ENCODE results near the gene BABAM2. TPM values are rescaled to one million over a fixed set of nuclear protein-coding genes. Genes with fewer than 3 reads are reported as not detected.

Gene BABAM2
- polyA plus RNA-seq, 2 donors, result 9.1 to 18.0 TPM

DNA sequence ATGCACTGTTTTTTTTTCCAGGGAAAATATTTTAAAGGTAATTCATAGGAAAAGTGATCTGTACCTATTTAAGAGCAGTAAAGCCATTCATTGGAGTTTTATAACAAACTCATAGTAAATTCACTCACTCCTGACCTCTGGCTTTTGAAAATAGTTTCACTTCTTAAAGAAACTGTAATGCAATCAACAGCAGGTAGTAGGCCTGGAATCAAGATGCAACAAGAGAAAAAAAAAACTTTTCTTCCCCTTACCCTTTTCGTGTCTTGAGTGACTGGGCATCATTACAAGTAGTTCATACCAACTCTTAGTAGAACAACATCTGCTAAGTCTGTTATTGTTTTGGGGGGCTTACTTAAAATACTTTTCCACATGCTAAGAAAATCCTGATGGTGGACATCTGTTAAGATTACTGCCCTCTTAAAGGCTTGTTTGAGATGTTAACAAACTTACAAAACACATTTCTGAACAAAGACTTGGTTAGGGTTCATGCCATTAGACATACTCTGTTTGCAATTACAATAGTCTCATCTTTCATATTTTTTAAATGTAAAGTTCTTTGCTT, 338.0 kb downstream of the BABAM2 start:
- Histone ChIP-seq H3K36me3 (ENCODE audit: control insufficient read depth in 2 of 2, insufficient read depth in 2 of 2, low read length in 1 of 2) (no peaks in the 10 kb centered on the region), H3K27ac (ENCODE audit: low read depth in 2 of 2, low read length in 1 of 2) (no peak overlapping the region), H3K4me1 (ENCODE audit: control insufficient read depth in 2 of 2, insufficient read depth in 2 of 2, low read length in 1 of 2) (peaks cover 2 to 5% of the 10 kb centered on the region in 2 donors), H3K27me3 (ENCODE audit: control insufficient read depth in 1 of 2, insufficient read depth in 2 of 2, low read length in 2 of 2) (no peaks in the 10 kb centered on the region), H3K9me3 (ENCODE audit: control insufficient read depth in 2 of 2, insufficient read depth in 1 of 2, low read depth in 1 of 2, low read length in 1 of 2) (no peaks in the 10 kb centered on the region), H3K4me3 (ENCODE audit: low read depth in 1 of 2, low read length in 2 of 2) (no peak overlapping the region)
- 68 to 77% methylated on average over 1 of the region's 1 CpG for WGBS, 2 donors

DNA sequence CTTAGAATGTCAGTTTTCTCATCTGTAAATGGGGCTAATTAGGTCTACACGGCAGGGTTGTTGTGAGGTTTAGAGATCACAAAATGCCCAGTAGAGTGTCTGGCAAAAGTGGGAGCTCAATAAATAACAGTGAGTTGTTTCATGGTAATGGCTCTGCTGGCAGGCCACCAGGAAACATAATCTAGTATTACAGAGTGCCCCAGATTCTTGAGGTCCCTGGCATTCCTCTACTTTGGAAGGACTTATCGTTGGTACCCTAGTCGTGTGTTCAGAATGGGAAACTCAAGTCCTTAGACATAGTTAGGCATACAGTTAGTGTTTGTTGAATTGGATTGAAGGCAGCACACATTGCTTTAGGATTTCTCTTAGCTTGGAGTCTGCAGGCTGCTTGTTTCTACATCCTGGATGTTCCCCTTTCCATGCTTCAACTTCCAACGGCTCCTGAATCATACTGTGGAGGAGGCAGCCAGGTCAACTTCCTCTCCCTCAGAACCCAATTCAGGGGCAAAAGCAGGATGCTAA, 340.6 kb downstream of the BABAM2 start:
- Histone ChIP-seq H3K36me3 (ENCODE audit: control insufficient read depth in 2 of 2, insufficient read depth in 2 of 2, low read length in 1 of 2) (no peaks in the 10 kb centered on the region), H3K27ac (ENCODE audit: low read depth in 2 of 2, low read length in 1 of 2) (no peak overlapping the region), H3K27me3 (ENCODE audit: control insufficient read depth in 1 of 2, insufficient read depth in 2 of 2, low read length in 2 of 2) (no peaks in the 10 kb centered on the region), H3K4me1 (ENCODE audit: control insufficient read depth in 2 of 2, insufficient read depth in 2 of 2, low read length in 1 of 2) (peaks cover 1 to 2% of the 10 kb centered on the region in 2 donors), H3K9me3 (ENCODE audit: control insufficient read depth in 2 of 2, insufficient read depth in 1 of 2, low read depth in 1 of 2, low read length in 1 of 2) (no peaks in the 10 kb centered on the region), H3K4me3 (ENCODE audit: low read depth in 1 of 2, low read length in 2 of 2) (no peak overlapping the region)
- 66 to 73% methylated on average over 4 of the region's 4 CpGs for WGBS, 2 donors

DNA sequence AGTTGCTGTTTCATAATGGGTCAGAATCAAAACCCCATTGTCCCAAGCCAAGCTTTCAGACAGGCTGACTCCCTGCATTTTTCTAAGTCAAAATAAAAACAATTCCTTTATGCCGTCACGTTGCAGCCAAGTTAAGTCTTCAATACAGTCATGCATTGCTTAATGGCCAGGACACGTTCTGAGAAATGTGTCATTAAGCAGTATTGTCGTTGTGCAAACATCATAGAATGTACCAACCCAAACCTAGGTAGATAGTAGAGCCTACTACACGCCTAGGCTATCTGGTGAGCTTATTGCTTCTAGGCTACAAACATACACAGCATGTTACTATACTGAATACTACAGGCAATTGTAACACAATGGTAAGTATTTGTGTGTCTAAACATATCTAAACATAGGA, 341.8 kb downstream of the BABAM2 start:
- Histone ChIP-seq H3K4me1 (ENCODE audit: control insufficient read depth in 2 of 2, insufficient read depth in 2 of 2, low read length in 1 of 2) (peaks cover 0 to 1% of the 10 kb centered on the region in 2 donors), H3K9me3 (ENCODE audit: control insufficient read depth in 2 of 2, insufficient read depth in 1 of 2, low read depth in 1 of 2, low read length in 1 of 2) (no peaks in the 10 kb centered on the region), H3K4me3 (ENCODE audit: low read depth in 1 of 2, low read length in 2 of 2) (no peak overlapping the region), H3K27me3 (ENCODE audit: control insufficient read depth in 1 of 2, insufficient read depth in 2 of 2, low read length in 2 of 2) (no peaks in the 10 kb centered on the region), H3K36me3 (ENCODE audit: control insufficient read depth in 2 of 2, insufficient read depth in 2 of 2, low read length in 1 of 2) (peaks cover 2 to 3% of the 10 kb centered on the region in 2 donors), H3K27ac (ENCODE audit: low read depth in 2 of 2, low read length in 1 of 2) (no peak overlapping the region)
- WGBS, 2 donors, result 53 to 58% methylated on average over 5 of the region's 5 CpGs

DNA sequence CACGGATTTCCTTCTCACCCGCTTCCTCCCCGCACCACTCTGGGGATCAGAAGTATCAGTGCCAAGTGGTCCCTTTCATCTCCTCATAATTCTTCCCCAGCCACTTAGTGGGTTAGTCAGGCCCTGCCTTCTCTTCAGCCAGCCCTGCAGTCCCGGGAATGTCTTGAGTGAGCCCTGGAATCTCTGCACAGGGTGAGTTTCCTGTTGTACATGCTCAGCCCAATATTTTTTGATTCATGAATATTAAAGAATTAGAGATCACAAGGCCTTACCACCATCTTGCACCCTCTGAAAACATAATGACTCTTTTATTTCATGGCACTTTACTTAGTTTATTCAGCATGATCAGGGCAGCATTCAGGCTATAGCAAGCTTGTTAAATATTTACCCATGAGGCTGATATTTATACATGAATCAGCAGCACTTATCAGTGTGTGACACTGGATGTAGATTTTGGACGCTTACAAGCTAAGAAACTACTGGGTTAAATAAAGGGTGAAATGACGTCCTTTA, 342.7 kb downstream of the BABAM2 start:
- Histone ChIP-seq H3K36me3 (ENCODE audit: control insufficient read depth in 2 of 2, insufficient read depth in 2 of 2, low read length in 1 of 2) (peaks cover 2 to 3% of the 10 kb centered on the region in 2 donors), H3K4me1 (ENCODE audit: control insufficient read depth in 2 of 2, insufficient read depth in 2 of 2, low read length in 1 of 2) (no peaks in the 10 kb centered on the region), H3K9me3 (ENCODE audit: control insufficient read depth in 2 of 2, insufficient read depth in 1 of 2, low read depth in 1 of 2, low read length in 1 of 2) (no peaks in the 10 kb centered on the region), H3K27ac (ENCODE audit: low read depth in 2 of 2, low read length in 1 of 2) (peak overlapping the region in 1 of 2 donors; percentile 30), H3K27me3 (ENCODE audit: control insufficient read depth in 1 of 2, insufficient read depth in 2 of 2, low read length in 2 of 2) (no peaks in the 10 kb centered on the region), H3K4me3 (ENCODE audit: low read depth in 1 of 2, low read length in 2 of 2) (no peak overlapping the region)
- 57 to 74% methylated on average over 6 of the region's 6 CpGs for WGBS, 2 donors

DNA sequence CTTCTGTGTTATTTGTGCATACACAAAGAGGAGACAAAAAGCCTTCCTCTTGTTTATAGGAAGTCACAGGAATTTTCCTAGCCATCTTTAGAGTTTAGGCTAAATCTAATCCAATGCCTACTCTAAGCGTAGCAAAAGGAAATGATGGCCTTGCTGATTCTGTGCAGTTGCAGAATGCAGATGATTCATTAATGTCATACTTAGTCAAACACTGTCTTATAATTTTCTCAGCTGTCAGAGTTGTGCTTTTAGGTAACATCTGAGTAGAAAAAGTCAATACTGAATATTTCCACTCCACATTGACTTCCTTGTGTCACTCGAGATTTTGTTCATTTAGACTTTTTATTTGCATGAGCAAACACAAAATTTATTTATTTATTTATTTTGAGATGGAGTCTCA, 344.3 kb downstream of the BABAM2 start:
- 77 to 80% methylated on average over 2 of the region's 2 CpGs for WGBS, 2 donors
- no peaks in the 10 kb centered on the region for H3K4me1 ChIP-seq (ENCODE audit: control insufficient read depth in 2 of 2, insufficient read depth in 2 of 2, low read length in 1 of 2)
- H3K27ac ChIP-seq (ENCODE audit: low read depth in 2 of 2, low read length in 1 of 2), result no peak overlapping the region

DNA sequence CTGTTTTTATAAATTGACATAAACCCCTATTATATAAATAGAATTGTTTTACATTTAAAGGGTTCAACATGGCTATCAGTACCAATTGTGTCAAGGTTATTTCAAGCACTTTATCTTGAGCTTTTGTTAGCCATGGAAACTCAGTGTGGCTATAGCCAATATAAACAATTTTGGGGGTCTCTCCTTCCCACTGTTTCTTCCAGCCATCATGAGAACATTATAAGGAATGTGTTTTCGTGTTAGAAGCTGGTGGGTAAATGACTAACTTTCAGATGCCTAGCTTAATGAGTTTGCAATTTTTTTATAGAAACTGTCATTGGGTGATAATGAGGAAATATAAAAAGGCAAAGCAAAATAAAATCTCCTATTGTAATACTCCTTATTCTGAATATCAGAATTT, 348.7 kb downstream of the BABAM2 start:
- WGBS, 2 donors, result 74 to 84% methylated on average over 1 of the region's 1 CpG

More for the DNA sequence above, 344.3 kb downstream of the BABAM2 start:
- no peaks in the 10 kb centered on the region for H3K27me3 ChIP-seq (ENCODE audit: control insufficient read depth in 1 of 2, insufficient read depth in 2 of 2, low read length in 2 of 2)
- H3K4me3 ChIP-seq (ENCODE audit: low read depth in 1 of 2, low read length in 2 of 2), result no peak overlapping the region
- H3K9me3 ChIP-seq (ENCODE audit: control insufficient read depth in 2 of 2, insufficient read depth in 1 of 2, low read depth in 1 of 2, low read length in 1 of 2), result no peaks in the 10 kb centered on the region
- peaks cover 2 to 3% of the 10 kb centered on the region in 2 donors for H3K36me3 ChIP-seq (ENCODE audit: control insufficient read depth in 2 of 2, insufficient read depth in 2 of 2, low read length in 1 of 2)

DNA sequence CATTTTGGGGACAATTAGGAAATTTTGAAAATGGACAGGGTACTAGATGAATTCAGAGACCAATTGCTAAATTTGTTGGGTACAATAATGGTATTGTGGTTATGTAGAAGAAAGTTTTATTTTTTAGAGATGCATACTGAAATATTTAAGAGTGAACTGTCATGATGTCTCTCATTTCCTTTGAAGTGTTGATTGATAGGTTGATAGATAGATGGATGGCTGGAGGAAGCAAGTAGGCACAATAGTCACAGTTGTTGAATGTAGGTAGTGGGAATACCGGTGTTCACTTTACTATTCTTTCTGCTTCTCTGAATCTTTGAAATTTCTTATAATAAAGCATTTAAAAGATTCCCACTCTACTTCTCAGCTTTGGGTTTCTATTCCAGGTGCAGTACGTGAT, 350.4 kb downstream of the BABAM2 start:
- Histone ChIP-seq H3K27ac (ENCODE audit: low read depth in 2 of 2, low read length in 1 of 2) (no peak overlapping the region), H3K27me3 (ENCODE audit: control insufficient read depth in 1 of 2, insufficient read depth in 2 of 2, low read length in 2 of 2) (no peaks in the 10 kb centered on the region), H3K4me1 (ENCODE audit: control insufficient read depth in 2 of 2, insufficient read depth in 2 of 2, low read length in 1 of 2) (no peaks in the 10 kb centered on the region), H3K36me3 (ENCODE audit: control insufficient read depth in 2 of 2, insufficient read depth in 2 of 2, low read length in 1 of 2) (peaks cover 6 to 7% of the 10 kb centered on the region in 2 donors), H3K9me3 (ENCODE audit: control insufficient read depth in 2 of 2, insufficient read depth in 1 of 2, low read depth in 1 of 2, low read length in 1 of 2) (no peaks in the 10 kb centered on the region), H3K4me3 (ENCODE audit: low read depth in 1 of 2, low read length in 2 of 2) (no peak overlapping the region)
- WGBS, 2 donors, result 95 to 100% methylated on average over 2 of the region's 2 CpGs

More for the DNA sequence above, 348.7 kb downstream of the BABAM2 start:
- H3K36me3 ChIP-seq (ENCODE audit: control insufficient read depth in 2 of 2, insufficient read depth in 2 of 2, low read length in 1 of 2), result peaks cover 3 to 6% of the 10 kb centered on the region in 2 donors
- H3K4me1 ChIP-seq (ENCODE audit: control insufficient read depth in 2 of 2, insufficient read depth in 2 of 2, low read length in 1 of 2), result no peaks in the 10 kb centered on the region
- H3K27ac ChIP-seq (ENCODE audit: low read depth in 2 of 2, low read length in 1 of 2), result no peak overlapping the region
- no peaks in the 10 kb centered on the region for H3K9me3 ChIP-seq (ENCODE audit: control insufficient read depth in 2 of 2, insufficient read depth in 1 of 2, low read depth in 1 of 2, low read length in 1 of 2)
- no peaks in the 10 kb centered on the region for H3K27me3 ChIP-seq (ENCODE audit: control insufficient read depth in 1 of 2, insufficient read depth in 2 of 2, low read length in 2 of 2)
- no peak overlapping the region for H3K4me3 ChIP-seq (ENCODE audit: low read depth in 1 of 2, low read length in 2 of 2)

DNA sequence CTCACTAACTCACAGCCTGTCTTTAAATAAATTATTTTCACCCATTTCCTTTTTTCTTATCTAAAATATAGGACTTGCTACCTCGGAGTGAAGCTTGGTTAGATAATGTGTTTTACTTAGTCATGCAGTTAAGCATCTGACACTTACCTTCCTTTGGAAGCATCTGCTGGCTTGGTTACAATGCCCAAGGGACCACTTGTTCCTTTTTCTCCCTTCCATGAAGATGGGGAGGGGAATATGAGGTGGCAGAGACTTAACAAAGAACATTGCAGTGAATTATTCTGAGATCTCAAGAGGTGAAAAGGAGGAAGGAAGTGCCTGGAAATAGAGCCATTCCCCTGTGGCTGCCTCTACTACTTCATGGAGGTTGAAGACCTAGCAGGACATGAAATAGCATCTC, 356.8 kb downstream of the BABAM2 start:
- H3K27ac ChIP-seq (ENCODE audit: low read depth in 2 of 2, low read length in 1 of 2), result peak overlapping the region in 1 of 2 donors; percentile 4
- H3K9me3 ChIP-seq (ENCODE audit: control insufficient read depth in 2 of 2, insufficient read depth in 1 of 2, low read depth in 1 of 2, low read length in 1 of 2), result no peaks in the 10 kb centered on the region
- H3K27me3 ChIP-seq (ENCODE audit: control insufficient read depth in 1 of 2, insufficient read depth in 2 of 2, low read length in 2 of 2), result no peaks in the 10 kb centered on the region
- 60 to 61% methylated on average over 1 of the region's 1 CpG for WGBS, 2 donors
- peaks cover 0 to 7% of the 10 kb centered on the region in 2 donors for H3K36me3 ChIP-seq (ENCODE audit: control insufficient read depth in 2 of 2, insufficient read depth in 2 of 2, low read length in 1 of 2)
- no peak overlapping the region for H3K4me3 ChIP-seq (ENCODE audit: low read depth in 1 of 2, low read length in 2 of 2)
- H3K4me1 ChIP-seq (ENCODE audit: control insufficient read depth in 2 of 2, insufficient read depth in 2 of 2, low read length in 1 of 2), result no peaks in the 10 kb centered on the region

DNA sequence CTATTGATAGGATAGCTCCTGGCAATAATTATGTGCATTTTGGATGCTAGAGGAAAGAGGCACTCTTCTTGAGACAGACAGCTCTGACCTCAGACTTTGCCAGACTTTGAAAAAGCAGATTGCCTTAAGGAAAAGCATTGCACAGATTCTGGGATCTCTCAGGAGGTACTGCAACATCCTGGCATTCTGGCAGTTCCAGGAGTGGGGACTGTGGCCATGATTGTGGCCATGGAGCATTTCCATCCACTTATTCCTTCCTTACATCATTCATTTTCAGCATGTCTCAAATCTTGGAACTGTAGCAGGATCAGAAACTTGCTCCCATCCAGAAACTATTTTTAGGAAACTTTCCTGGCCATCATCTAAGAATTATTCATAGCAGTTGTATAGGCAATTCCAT, 357.2 kb downstream of the BABAM2 start:
- H3K27me3 ChIP-seq (ENCODE audit: control insufficient read depth in 1 of 2, insufficient read depth in 2 of 2, low read length in 2 of 2), result no peaks in the 10 kb centered on the region
- peaks cover 0 to 7% of the 10 kb centered on the region in 2 donors for H3K36me3 ChIP-seq (ENCODE audit: control insufficient read depth in 2 of 2, insufficient read depth in 2 of 2, low read length in 1 of 2)
- H3K27ac ChIP-seq (ENCODE audit: low read depth in 2 of 2, low read length in 1 of 2), result peak overlapping the region in 1 of 2 donors; percentile 4
- H3K9me3 ChIP-seq (ENCODE audit: control insufficient read depth in 2 of 2, insufficient read depth in 1 of 2, low read depth in 1 of 2, low read length in 1 of 2), result no peaks in the 10 kb centered on the region
- H3K4me3 ChIP-seq (ENCODE audit: low read depth in 1 of 2, low read length in 2 of 2), result no peak overlapping the region
- no peaks in the 10 kb centered on the region for H3K4me1 ChIP-seq (ENCODE audit: control insufficient read depth in 2 of 2, insufficient read depth in 2 of 2, low read length in 1 of 2)

DNA sequence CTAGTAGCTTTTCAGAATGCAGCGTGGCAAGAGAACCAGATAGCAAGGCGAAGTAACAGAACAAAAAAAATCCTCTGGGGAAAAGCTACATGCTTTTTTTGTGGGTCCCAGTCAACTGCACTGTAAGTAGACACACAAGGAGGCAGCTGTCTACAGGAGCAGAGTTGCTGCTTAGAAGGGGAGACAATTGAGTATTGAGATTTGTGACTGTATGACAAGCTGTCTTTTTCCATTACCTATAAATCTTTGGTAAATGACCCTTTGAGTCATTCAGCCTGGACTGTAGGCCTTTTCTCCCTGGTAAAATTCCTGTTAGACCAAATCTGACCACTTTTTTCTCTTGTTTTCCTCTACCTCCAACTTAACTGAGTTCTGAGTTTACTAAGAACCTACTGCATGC, 358.0 kb downstream of the BABAM2 start:
- WGBS, 2 donors, result 93 to 96% methylated on average over 2 of the region's 2 CpGs
- H3K4me3 ChIP-seq (ENCODE audit: low read depth in 1 of 2, low read length in 2 of 2), result no peak overlapping the region
- no peaks in the 10 kb centered on the region for H3K4me1 ChIP-seq (ENCODE audit: control insufficient read depth in 2 of 2, insufficient read depth in 2 of 2, low read length in 1 of 2)
- H3K36me3 ChIP-seq (ENCODE audit: control insufficient read depth in 2 of 2, insufficient read depth in 2 of 2, low read length in 1 of 2), result peaks cover 0 to 7% of the 10 kb centered on the region in 2 donors
- no peaks in the 10 kb centered on the region for H3K27me3 ChIP-seq (ENCODE audit: control insufficient read depth in 1 of 2, insufficient read depth in 2 of 2, low read length in 2 of 2)
- H3K9me3 ChIP-seq (ENCODE audit: control insufficient read depth in 2 of 2, insufficient read depth in 1 of 2, low read depth in 1 of 2, low read length in 1 of 2), result no peaks in the 10 kb centered on the region
- no peak overlapping the region for H3K27ac ChIP-seq (ENCODE audit: low read depth in 2 of 2, low read length in 1 of 2)
